GM23338 (cell line): ENCODE measurements around the gene DAPK1.

ENCODE experiments used
- CREB1 ChIP-seq: fragments of 250-450 bp; sonication (Bioruptor Pico); IDR thresholded peaks from 2 replicates; pipeline ENCODE4 v1.5.0; 2020; ENCODE audit warnings: low read depth, mild to moderate bottlenecking, moderate library complexity
- CTCF ChIP-seq, 2 experiments: fragments of 200-600 bp in 1 of 2; sonication (generic) in 1 of 2; conservative IDR thresholded peaks; 2 replicates each; pipeline versions ENCODE4 v1.5.1 to v1.6.1; 2016 to 2017; ENCODE audit warnings: antibody characterized with exemption in 2 of 2, low read depth in 2 of 2, mild to moderate bottlenecking in 2 of 2, moderate library complexity in 1 of 2
- REST ChIP-seq: IDR thresholded peaks from one replicate; pipeline ENCODE4 v1.6.1; 2018; ENCODE audit warnings: antibody characterized with exemption; ENCODE audit not compliant: unreplicated experiment

- TF ChIP-seq CTCF (conservative IDR thresholded peaks at IDR 0.05; ENCODE audit: low read depth in 2 of 2): no peak
- no peak for TF ChIP-seq REST
- TF ChIP-seq CREB1 (CRISPR knock-in tag): no peak
Measured at GRCh38 chr9:87668722-87669121, 171.1 kb downstream of the DAPK1 start.
